Nephron progenitor cell (in vitro differentiated cells): Measurements from ENCODE around the gene LAMA4.

ENCODE experiments used
- DNase-seq: peaks from one replicate; pipeline ENCODE4 v3.0.0; 2021
- H3K27ac Mint-ChIP-seq: 2 replicates; pipeline ENCODE4 v1.8.0; 2021; ENCODE audit warnings: mild to moderate bottlenecking, moderate library complexity, mixed read lengths
- H3K27me3 Mint-ChIP-seq: 2 replicates; pipeline ENCODE4 v1.8.0; 2021; ENCODE audit warnings: mild to moderate bottlenecking, low read depth, mixed read lengths; ENCODE audit not compliant: poor library complexity
- H3K36me3 Mint-ChIP-seq: 2 replicates; pipeline ENCODE4 v1.8.0; 2021; ENCODE audit warnings: low read depth, mixed read lengths
- H3K4me1 Mint-ChIP-seq: 2 replicates; pipeline ENCODE4 v1.8.0; 2021; ENCODE audit warnings: mixed read lengths
- H3K4me3 Mint-ChIP-seq: 2 replicates; pipeline ENCODE4 v1.8.0; 2021; ENCODE audit warnings: mild to moderate bottlenecking, moderate library complexity, mixed read lengths
- H3K9me3 Mint-ChIP-seq: 2 replicates; pipeline ENCODE4 v1.8.0; 2021; ENCODE audit warnings: mild to moderate bottlenecking, moderate library complexity, mixed read lengths
- CTCF ChIP-seq: fragments of 200-600 bp; sonication (generic); IDR thresholded peaks from 2 replicates; pipeline ENCODE4 v1.5.0; 2021; ENCODE audit warnings: antibody characterized with exemption

Gene LAMA4

GRCh38 chr6:112281821-112282615, 27.7 kb upstream of the LAMA4 start:
- Mint-ChIP-seq H3K9me3 (peaks cover 5% of the 10 kb centered on the region), H3K4me1 (peaks cover 53% of the 10 kb centered on the region), H3K27ac (peak overlapping the region; percentile 94), H3K36me3 (no peaks in the 10 kb centered on the region), H3K27me3 (peaks cover 2% of the 10 kb centered on the region), H3K4me3 (peak overlapping the region; percentile 62)
- no peak for TF ChIP-seq CTCF
- peak; percentile 29 for DNase-seq

- Mint-ChIP-seq H3K27ac (peak overlapping the region; percentile 36), H3K9me3 (peaks cover 4% of the 10 kb centered on the region), H3K36me3 (no peaks in the 10 kb centered on the region), H3K27me3 (peaks cover 2% of the 10 kb centered on the region), H3K4me1 (peaks cover 53% of the 10 kb centered on the region), H3K4me3 (no peak overlapping the region)
- TF ChIP-seq CTCF = no peak
- no peak for DNase-seq
Observed at GRCh38 chr6:112279031-112279935, 24.9 kb upstream of the LAMA4 start.

GRCh38 chr6:112275365-112275764, 21.0 kb upstream of the LAMA4 start:
- peak overlapping the region; percentile 56 for H3K27ac Mint-ChIP-seq
- H3K4me1 Mint-ChIP-seq = peaks cover 27% of the 10 kb centered on the region
- H3K36me3 Mint-ChIP-seq = no peaks in the 10 kb centered on the region
- no peaks in the 10 kb centered on the region for H3K9me3 Mint-ChIP-seq
- H3K27me3 Mint-ChIP-seq = peaks cover 2% of the 10 kb centered on the region
- no peak overlapping the region for H3K4me3 Mint-ChIP-seq
- DNase-seq = no peak
- no peak for TF ChIP-seq CTCF

- Mint-ChIP-seq H3K27ac (no peak overlapping the region), H3K4me1 (peaks cover 21% of the 10 kb centered on the region), H3K4me3 (no peak overlapping the region), H3K27me3 (peaks cover 2% of the 10 kb centered on the region), H3K36me3 (no peaks in the 10 kb centered on the region), H3K9me3 (no peaks in the 10 kb centered on the region)
- TF ChIP-seq CTCF = no peak
- DNase-seq = no peak
Observed at GRCh38 chr6:112274774-112275173, 20.4 kb upstream of the LAMA4 start.

- H3K36me3 Mint-ChIP-seq = no peaks in the 10 kb centered on the region
- no peak for TF ChIP-seq CTCF
- H3K9me3 Mint-ChIP-seq = no peaks in the 10 kb centered on the region
- H3K4me1 Mint-ChIP-seq = peaks cover 7% of the 10 kb centered on the region
- H3K27me3 Mint-ChIP-seq = no peaks in the 10 kb centered on the region
- no peak overlapping the region for H3K4me3 Mint-ChIP-seq
- no peak for DNase-seq
- no peak overlapping the region for H3K27ac Mint-ChIP-seq
Observed at GRCh38 chr6:112272799-112273198, 18.4 kb upstream of the LAMA4 start.
